NCI-H774 (cell line): ENCODE data around the gene NGF.
"Not testable (repeated sequence)": the region's sequence is repeated elsewhere in the genome, so short reads cannot be mapped to it uniquely, and the experiment has no call there.

Experiments used
- DNase-seq: peaks from one replicate; lab custom pipeline; 2025; lab: John Stamatoyannopoulos, UW

Gene NGF

GRCh38 chr1:115310581-115311473 lies 27.2 kb downstream of the NGF start:
- no peak for DNase-seq

GRCh38 chr1:115309504-115309903 lies 28.5 kb downstream of the NGF start:
- DNase-seq: not testable (repeated sequence)

- DNase-seq: no peak
Measured at GRCh38 chr1:115308969-115309368, 29.1 kb downstream of the NGF start.

GRCh38 chr1:115307661-115308060 lies 30.4 kb downstream of the NGF start:
- no peak for DNase-seq

GRCh38 chr1:115306146-115306545 lies 31.9 kb downstream of the NGF start:
- DNase-seq: no peak

GRCh38 chr1:115303364-115303763 lies 34.7 kb downstream of the NGF start:
- DNase-seq: no peak

- DNase-seq: no peak
Measured at GRCh38 chr1:115302390-115302961, 35.6 kb downstream of the NGF start.

GRCh38 chr1:115301438-115302020 lies 36.5 kb downstream of the NGF start:
- no peak for DNase-seq

- DNase-seq: no peak
Measured at GRCh38 chr1:115300087-115300876, 37.8 kb downstream of the NGF start.

- no peak for DNase-seq
Measured at GRCh38 chr1:115299266-115299665, 38.8 kb downstream of the NGF start.

- no peak for DNase-seq
Measured at GRCh38 chr1:115296981-115297380, 41.1 kb downstream of the NGF start.

- no peak for DNase-seq
Measured at GRCh38 chr1:115295904-115296696, 41.9 kb downstream of the NGF start.

- no peak for DNase-seq
Measured at GRCh38 chr1:115293899-115294298, 44.1 kb downstream of the NGF start.

GRCh38 chr1:115293006-115293405 lies 45.0 kb downstream of the NGF start:
- DNase-seq: no peak

- no peak for DNase-seq
Measured at GRCh38 chr1:115291741-115292140, 46.3 kb downstream of the NGF start.

- DNase-seq: no peak
Measured at GRCh38 chr1:115289940-115290339, 48.1 kb downstream of the NGF start.

- no peak for DNase-seq
Measured at GRCh38 chr1:115288591-115289198, 49.4 kb downstream of the NGF start.

GRCh38 chr1:115286431-115287205 lies 51.4 kb downstream of the NGF start:
- DNase-seq: no peak

GRCh38 chr1:115284209-115284608 lies 53.8 kb downstream of the NGF start:
- no peak for DNase-seq

GRCh38 chr1:115283681-115284146 lies 54.3 kb downstream of the NGF start:
- no peak for DNase-seq
